GM12872 (cell line): ENCODE results near the gene NELFB.
A peak's percentile ranks its signal among the peaks of the same experiment; 100 is the strongest.

Source experiments
- CTCF ChIP-seq: IDR thresholded peaks from 3 replicates; pipeline ENCODE4 v1.5.1; 2011; ENCODE audit warnings: low read depth, mild to moderate bottlenecking, low read length, moderate library complexity; ENCODE audit not compliant: insufficient read depth

Gene NELFB

GRCh38 chr9:137302449-137303150, 47.5 kb downstream of the NELFB start:
- peak; percentile 61; the same call in 2 of the 3 replicates for TF ChIP-seq CTCF

- no peak for TF ChIP-seq CTCF
These were observed 48.2 kb downstream of the NELFB start for GRCh38 chr9:137303151-137303892.

- TF ChIP-seq CTCF, result no peak
These were observed 48.8 kb downstream of the NELFB start for GRCh38 chr9:137303893-137304382.

GRCh38 chr9:137304383-137305059, 49.4 kb downstream of the NELFB start:
- TF ChIP-seq CTCF, result peak; percentile 25; the same call in 1 of the 3 replicates

GRCh38 chr9:137305060-137305797, 50.1 kb downstream of the NELFB start:
- TF ChIP-seq CTCF, result peak; percentile 40; the same call in 2 of the 3 replicates

- no peak for TF ChIP-seq CTCF
These were observed 50.6 kb downstream of the NELFB start for GRCh38 chr9:137305798-137306065.
